Midbrain (tissue), 1 donor: ENCODE results near the gene MAN2C1.
"Not testable (repeated sequence)": the region's sequence is repeated elsewhere in the genome, so short reads cannot be mapped to it uniquely, and the experiment has no call there.

Experiments
- DNase-seq: peaks from one replicate; lab custom pipeline; 2025; lab: John Stamatoyannopoulos, UW

MAN2C1 gene

GRCh38 chr15:75360856-75361255 is 7.6 kb downstream of the MAN2C1 start:
- DNase-seq: no peak

GRCh38 chr15:75360391-75360790 is 8.0 kb downstream of the MAN2C1 start:
- DNase-seq: no peak

GRCh38 chr15:75359537-75360250 is 8.7 kb downstream of the MAN2C1 start:
- no peak for DNase-seq

DNA sequence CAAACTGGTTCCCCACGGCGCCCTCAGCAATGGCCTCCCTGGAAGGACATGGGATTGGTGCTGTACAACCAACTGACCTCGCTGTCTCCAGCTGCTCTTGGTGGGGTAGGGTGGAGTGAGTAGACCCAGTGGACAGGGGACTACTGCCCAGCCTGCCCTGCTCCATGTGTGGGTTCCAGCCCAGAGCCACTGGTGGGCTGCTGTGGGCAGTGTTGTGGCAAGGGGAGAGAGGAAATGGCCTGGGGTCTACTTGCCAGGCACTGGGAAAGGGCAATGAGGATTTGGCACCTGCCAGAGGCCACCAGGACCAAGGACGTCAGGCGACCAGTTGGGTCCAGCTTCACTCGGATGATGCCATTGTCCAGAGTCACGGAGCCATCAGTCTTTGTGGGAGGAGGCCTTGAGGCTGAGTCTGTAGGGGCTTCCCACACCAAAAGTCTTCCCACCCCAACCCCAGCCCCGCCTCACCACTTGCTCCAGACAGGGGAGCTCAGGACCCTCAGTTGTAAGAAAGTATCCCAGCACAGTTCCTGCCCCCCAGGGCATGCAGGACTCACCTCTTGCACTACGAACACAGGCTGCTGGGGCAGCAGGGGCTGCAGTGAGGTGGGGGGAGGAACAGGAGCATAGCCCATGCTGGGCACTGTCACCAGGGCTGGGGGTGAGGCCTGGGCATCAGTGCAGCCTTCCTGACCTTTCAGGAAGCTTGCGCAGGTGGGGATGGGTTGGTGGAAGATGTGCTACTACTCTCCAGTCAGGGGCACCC is 9.5 kb downstream of the MAN2C1 start:
- no peak for DNase-seq

GRCh38 chr15:75357976-75358673 is 10.3 kb downstream of the MAN2C1 start:
- no peak for DNase-seq

GRCh38 chr15:75356517-75356916 is 11.9 kb downstream of the MAN2C1 start:
- DNase-seq: no peak

DNA sequence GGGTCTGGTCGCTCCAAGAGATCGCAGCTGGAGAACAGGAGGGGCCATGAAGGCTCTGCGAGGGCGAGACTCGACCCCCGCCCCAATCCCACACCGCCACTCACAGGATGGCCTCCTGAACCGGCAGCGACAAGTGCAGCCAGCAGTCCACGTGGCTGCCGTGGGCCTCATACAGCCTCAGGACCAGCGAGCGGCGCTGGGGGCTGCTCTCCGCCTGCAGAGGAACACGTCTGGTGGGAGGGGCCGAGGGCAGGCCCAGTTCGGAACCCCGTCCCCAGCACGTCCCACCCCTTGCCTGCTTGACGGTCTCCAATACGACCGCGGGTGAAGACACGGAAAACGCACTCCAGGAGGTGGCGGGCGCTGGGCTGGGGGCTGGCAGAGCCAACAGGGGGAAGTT is 12.4 kb downstream of the MAN2C1 start:
- DNase-seq: no peak

DNA sequence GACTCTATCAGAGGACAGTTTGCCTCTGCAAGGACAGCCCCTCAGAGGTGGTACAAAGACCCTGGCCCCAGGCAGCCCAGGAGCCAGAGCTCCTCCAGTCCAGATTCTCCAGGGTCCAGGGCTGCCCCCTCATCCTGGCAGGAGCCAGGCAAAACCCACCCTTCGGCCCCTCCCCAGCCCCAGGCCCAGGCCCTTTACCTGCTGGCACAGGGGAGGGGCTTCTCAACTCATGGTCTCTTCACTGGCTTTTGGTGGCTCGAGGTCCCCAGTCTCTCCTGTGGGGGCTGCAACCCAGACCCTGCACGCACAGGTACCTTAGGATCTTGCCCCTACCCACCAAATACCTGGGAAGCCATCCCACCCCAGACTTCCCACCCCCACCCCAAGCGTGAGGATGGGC is 13.0 kb downstream of the MAN2C1 start:
- no peak for DNase-seq

DNA sequence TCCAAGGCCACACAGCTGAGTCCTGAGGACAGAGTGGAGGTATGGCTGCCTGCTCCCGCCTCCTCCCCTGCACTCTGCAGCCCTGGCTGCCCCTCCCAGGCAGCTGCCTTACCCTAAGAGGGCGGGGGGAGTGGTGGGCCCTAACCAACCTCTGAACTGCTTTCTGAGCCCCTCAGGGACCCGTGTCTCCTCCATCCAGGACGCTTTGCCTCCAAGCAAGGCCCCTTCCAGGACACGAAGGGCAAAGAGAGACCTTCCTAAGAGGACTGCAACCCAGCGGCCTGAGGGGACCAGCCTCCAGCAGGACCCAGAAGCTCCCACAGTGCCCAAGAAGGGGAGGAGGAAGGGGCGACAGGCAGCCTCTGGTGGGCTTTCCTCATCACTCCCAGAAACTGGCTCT is 14.0 kb downstream of the MAN2C1 start:
- no peak for DNase-seq

DNA sequence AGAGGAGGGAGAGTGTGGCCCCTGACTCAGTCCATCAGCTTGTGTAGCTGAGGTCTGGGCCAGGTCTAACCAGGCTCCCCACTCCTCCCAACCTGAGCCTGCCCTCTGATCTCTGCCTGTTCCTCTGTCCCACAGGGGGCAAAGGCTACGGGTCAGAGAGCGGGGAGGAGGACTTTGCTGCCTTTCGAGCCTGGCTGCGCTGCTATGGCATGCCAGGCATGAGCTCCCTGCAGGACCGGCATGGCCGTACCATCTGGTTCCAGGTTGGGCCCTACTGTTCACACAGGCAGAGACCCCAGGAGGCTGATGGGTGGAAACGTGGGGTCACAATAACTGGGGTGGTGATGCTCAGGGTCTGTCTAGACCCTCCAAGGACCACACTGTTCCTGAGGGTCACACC is 14.8 kb downstream of the MAN2C1 start:
- DNase-seq: no peak

- no peak for DNase-seq
Observed at GRCh38 chr15:75352186-75353080, 16.0 kb downstream of the MAN2C1 start.

DNA sequence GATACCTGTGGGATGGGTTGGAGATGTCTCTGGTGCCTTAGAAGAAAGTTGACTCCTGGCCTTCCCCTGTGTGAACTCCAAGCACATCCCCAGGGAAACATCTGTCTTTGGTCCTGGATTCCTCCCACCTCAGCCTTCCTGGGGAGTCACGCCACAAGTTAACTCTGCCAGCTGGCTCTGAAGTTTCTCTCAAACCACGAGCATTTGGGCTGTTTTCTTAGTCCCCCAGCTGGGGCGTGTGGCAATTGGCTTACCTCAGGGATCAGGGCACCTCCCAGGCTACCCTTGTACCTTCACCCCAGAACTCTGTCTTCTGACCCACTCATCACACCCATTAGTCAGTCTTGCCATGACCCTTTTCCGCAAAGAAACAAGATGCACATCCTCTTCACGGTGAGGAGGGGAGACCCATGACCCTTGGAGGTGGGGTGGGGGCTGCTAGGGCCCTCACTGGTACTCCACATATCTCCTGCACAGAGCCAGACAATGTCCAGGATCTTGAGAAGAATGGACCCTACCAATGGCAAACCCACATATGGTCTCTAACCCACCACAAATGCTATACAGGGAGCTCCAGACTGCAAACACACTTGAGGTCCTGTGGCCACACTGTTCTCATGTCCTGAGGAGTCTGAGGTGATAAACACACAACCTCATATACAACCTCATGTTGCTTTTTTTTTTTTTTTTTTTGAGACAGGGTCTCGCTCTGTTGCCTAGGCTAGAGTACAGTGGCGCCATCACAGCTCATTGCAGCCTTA is 17.6 kb downstream of the MAN2C1 start:
- no peak for DNase-seq

DNA sequence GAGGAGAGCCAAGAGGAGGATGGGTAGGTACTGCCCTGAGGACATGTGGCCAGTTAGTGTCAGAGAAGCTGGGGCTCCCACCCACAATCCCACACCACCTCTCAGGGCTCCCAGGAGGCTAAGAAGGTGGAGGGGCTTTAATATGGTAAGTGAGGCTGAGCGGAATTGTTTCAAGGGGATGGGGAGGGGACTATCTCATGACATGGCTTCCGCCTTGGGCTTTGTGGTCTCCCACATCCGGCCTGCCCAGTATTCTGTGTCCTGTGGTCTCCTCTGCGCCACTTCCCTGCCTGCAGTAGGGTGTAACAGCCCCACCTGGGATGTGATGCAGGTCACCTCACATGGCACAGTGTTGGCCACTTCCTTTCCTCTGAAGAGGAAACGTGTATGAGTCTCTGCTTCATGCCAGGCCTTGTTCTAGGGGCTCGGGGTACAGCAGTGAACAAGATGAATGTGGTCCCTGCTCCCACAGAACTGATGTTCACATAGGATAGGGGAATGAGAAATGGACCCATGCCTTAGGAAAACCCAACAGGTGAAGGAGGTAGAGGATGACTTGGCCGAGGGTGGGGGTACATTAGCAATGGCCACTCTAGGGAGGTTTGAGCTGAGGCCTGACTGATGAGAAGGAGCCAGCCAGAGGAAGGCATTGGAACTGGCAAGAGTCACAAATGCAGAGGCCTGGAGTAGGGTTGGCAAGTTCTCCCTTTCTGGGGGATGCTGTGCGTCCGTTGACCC is 18.4 kb downstream of the MAN2C1 start:
- DNase-seq: no peak

DNA sequence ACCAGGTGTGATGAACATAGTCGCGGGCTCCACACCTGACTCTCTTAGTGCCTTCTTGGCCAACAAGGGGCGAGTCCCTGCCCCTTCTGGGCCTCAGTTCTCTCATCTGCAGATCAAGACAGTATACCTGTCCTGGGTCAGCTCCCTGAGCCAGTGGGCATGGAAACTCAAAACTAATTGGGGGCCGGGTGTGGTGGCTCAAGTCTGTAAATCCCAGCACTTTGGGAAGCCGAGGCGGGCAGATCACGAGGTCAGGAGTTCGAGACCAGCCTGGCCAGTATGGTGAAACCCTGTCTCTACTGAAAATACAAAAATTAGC is 19.1 kb downstream of the MAN2C1 start:
- not testable (repeated sequence) for DNase-seq

DNA sequence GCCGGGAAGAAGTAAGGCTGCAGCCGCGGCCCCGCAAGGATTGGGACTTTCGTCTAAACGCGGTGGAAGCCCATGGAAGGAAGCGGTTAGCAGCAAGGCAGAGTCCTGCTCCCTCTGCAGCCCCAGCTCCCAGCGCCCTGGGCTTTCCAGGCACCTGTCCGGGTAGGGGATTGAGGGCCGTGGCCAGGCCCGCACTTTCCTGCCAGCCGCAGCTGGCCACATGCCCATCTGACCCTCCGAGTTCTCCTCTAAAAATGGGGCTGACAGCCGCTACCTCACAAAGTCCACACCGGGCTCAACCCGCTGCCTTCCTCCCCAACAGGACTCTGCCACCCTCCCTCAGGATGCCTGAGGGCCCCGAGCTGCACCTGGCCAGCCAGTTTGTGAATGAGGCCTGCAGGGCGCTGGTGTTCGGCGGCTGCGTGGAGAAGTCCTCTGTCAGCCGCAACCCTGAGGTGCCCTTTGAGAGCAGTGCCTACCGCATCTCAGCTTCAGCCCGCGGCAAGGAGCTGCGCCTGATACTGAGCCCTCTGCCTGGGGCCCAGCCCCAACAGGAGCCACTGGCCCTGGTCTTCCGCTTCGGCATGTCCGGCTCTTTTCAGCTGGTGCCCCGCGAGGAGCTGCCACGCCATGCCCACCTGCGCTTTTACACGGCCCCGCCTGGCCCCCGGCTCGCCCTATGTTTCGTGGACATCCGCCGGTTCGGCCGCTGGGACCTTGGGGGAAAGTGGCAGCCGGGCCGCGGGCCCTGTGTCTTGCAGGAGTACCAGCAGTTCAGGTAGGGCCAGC is 19.7 kb downstream of the MAN2C1 start:
- no peak for DNase-seq

DNA sequence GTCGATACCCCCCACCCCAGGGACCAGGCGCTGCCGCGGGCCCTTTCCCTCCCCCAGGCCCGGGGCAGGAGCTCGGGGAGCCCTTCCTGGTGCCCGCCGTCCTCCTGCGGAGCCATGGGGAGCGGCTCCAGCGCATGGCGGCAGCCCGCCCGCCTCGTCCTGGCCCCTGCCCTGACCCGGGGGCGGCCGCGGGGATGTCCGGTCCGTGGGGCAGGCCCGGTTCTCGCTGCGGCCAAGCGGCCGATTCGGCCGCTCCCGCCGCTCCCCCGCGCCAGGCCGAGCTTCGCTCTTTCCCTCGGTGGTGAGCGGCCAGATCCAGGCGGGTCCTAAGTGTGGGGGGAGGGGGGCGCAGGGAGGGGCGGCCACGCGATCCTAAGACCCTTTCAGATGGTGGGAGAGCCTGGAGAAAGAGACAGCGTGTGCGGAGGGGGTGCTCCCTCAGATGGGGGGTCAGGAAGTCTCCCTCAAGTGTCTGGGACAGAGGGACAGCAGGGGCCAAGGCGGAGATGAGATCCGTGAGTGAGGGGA is 20.3 kb downstream of the MAN2C1 start:
- DNase-seq: no peak

- peak; percentile 57 for DNase-seq
Observed at GRCh38 chr15:75347222-75348033, 21.0 kb downstream of the MAN2C1 start.

DNA sequence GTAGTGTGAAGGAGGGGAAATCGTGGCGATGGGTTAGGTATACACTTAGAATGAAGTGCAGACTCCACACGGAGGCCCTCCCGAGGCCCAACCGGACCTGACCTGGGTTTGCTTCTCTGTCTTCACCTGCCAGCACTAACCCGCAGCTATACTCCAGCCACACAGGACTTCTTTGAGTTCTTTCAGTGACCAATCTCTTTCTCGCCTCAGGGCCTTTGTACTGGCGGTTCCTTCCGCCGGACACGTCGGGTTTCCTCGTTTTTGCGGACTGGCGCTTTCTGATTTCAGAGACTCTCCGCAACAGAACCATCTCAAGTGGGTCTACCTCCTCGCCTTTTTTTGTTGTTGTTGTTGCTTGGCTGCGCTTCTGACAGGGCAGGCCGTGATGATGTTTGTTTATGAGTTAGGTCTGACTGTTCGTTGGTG is 21.6 kb downstream of the MAN2C1 start, which contains the start of gene NEIL1:
NEIL1 (plus strand) TSS at position 244 of the 426 bp plus-strand sequence. CDS start 1,867 bp downstream, outside the sequence.
- no peak for DNase-seq
